Memory B cell (primary cell): ENCODE data around the gene PRRC2A.
A peak's percentile ranks its signal among the peaks of the same experiment; 100 is the strongest.

ENCODE experiments used
- ATAC-seq: fragments of 150-1000 bp; cut with Tn5 transposase; 2 replicates; pipeline ENCODE4 v1.10.0; 2021; ENCODE audit warnings: low read depth, mild to moderate bottlenecking, moderate library complexity
- DNase-seq, 2 donors: peaks; one replicate each; pipeline ENCODE4 v3.0.0; 2022; ENCODE audit warnings: low spot score in 2 of 2
- H3K27ac Mint-ChIP-seq: one replicate; pipeline ENCODE4 v1.8.0; 2022; ENCODE audit warnings: mild to moderate bottlenecking, moderate library complexity, mixed read lengths
- H3K27me3 Mint-ChIP-seq: one replicate; pipeline ENCODE4 v1.8.0; 2022; ENCODE audit warnings: mixed read lengths
- H3K36me3 Mint-ChIP-seq: one replicate; pipeline ENCODE4 v1.8.0; 2022; ENCODE audit warnings: mild to moderate bottlenecking, mixed read lengths
- H3K4me1 Mint-ChIP-seq: one replicate; pipeline ENCODE4 v1.8.0; 2022; ENCODE audit warnings: mixed read lengths
- H3K4me3 Mint-ChIP-seq: one replicate; pipeline ENCODE4 v1.8.0; 2022; ENCODE audit warnings: mild to moderate bottlenecking, moderate library complexity, mixed read lengths
- H3K9me3 Mint-ChIP-seq: one replicate; pipeline ENCODE4 v1.8.0; 2022; ENCODE audit warnings: mixed read lengths

The PRRC2A gene

GRCh38 chr6:31658983-31659648, 38.6 kb downstream of the PRRC2A start:
- ATAC-seq (no peak), DNase-seq (no peak)
- Mint-ChIP-seq H3K4me3 (peak overlapping the region; percentile 94), H3K27ac (peak overlapping the region; percentile 87), H3K9me3 (no peaks in the 10 kb centered on the region), H3K27me3 (no peaks in the 10 kb centered on the region), H3K36me3 (peaks cover 20% of the 10 kb centered on the region), H3K4me1 (peaks cover 62% of the 10 kb centered on the region)

- no peaks in the 10 kb centered on the region for H3K9me3 Mint-ChIP-seq
- H3K27me3 Mint-ChIP-seq: no peaks in the 10 kb centered on the region
- peaks cover 69% of the 10 kb centered on the region for H3K4me1 Mint-ChIP-seq
- peak overlapping the region; percentile 87 for H3K27ac Mint-ChIP-seq
- DNase-seq (no peak), ATAC-seq (peak; percentile 62)
- peaks cover 23% of the 10 kb centered on the region for H3K36me3 Mint-ChIP-seq
- H3K4me3 Mint-ChIP-seq: peak overlapping the region; percentile 94
Observed at GRCh38 chr6:31659649-31660380, 39.3 kb downstream of the PRRC2A start.

- H3K4me3 Mint-ChIP-seq: peak within 1 kb of the TSS; percentile 94
- DNase-seq: peak; percentile 43 to 69
Observed at GRCh38 chr6:31660381-31661261, 40.1 kb downstream of the PRRC2A start, which contains the start of gene C6orf47. Gene C6orf47 (minus strand): TSS chr6:31660778. CDS start chr6:31659947, 831 bp downstream.

GRCh38 chr6:31661262-31662123, 41.0 kb downstream of the PRRC2A start:
- Mint-ChIP-seq H3K36me3 (peaks cover 17% of the 10 kb centered on the region), H3K4me3 (peak overlapping the region; percentile 94), H3K27me3 (no peaks in the 10 kb centered on the region), H3K9me3 (no peaks in the 10 kb centered on the region), H3K4me1 (peaks cover 66% of the 10 kb centered on the region), H3K27ac (peak overlapping the region; percentile 87)
- ATAC-seq: no peak
- no peak for DNase-seq

More at GRCh38 chr6:31660381-31661261, 40.1 kb downstream of the PRRC2A start, which contains the start of gene C6orf47:
- H3K9me3 Mint-ChIP-seq: no peaks in the 10 kb centered on the region
- peak; percentile 59 for ATAC-seq
- H3K27me3 Mint-ChIP-seq: no peaks in the 10 kb centered on the region
- H3K27ac Mint-ChIP-seq: peak within 1 kb of the TSS; percentile 87
- H3K4me1 Mint-ChIP-seq: peaks cover 69% of the 10 kb centered on the region
- H3K36me3 Mint-ChIP-seq: peaks cover 21% of the 10 kb centered on the region

GRCh38 chr6:31662124-31662723, 41.7 kb downstream of the PRRC2A start:
- H3K36me3 Mint-ChIP-seq: peaks cover 14% of the 10 kb centered on the region
- no peak for ATAC-seq

GRCh38 chr6:31663126-31663960, 42.8 kb downstream of the PRRC2A start:
- H3K4me3 Mint-ChIP-seq: peak overlapping the region; percentile 95
- H3K36me3 Mint-ChIP-seq: peaks cover 19% of the 10 kb centered on the region
- no peak for ATAC-seq
- no peaks in the 10 kb centered on the region for H3K9me3 Mint-ChIP-seq
- H3K27me3 Mint-ChIP-seq: no peaks in the 10 kb centered on the region
- H3K27ac Mint-ChIP-seq: peak overlapping the region; percentile 97
- DNase-seq: no peak
- peaks cover 63% of the 10 kb centered on the region for H3K4me1 Mint-ChIP-seq

More at GRCh38 chr6:31662124-31662723, 41.7 kb downstream of the PRRC2A start:
- H3K4me3 Mint-ChIP-seq: peak overlapping the region; percentile 52
- no peaks in the 10 kb centered on the region for H3K9me3 Mint-ChIP-seq
- no peak for DNase-seq
- H3K27ac Mint-ChIP-seq: no peak overlapping the region
- peaks cover 67% of the 10 kb centered on the region for H3K4me1 Mint-ChIP-seq
- no peaks in the 10 kb centered on the region for H3K27me3 Mint-ChIP-seq

GRCh38 chr6:31663961-31664789, 43.7 kb downstream of the PRRC2A start:
- Mint-ChIP-seq H3K27me3 (no peaks in the 10 kb centered on the region), H3K4me1 (peaks cover 56% of the 10 kb centered on the region), H3K9me3 (no peaks in the 10 kb centered on the region), H3K4me3 (peak overlapping the region; percentile 95), H3K36me3 (peaks cover 21% of the 10 kb centered on the region), H3K27ac (peak overlapping the region; percentile 97)
- no peak for DNase-seq
- ATAC-seq: no peak

- Mint-ChIP-seq H3K27ac (peak within 1 kb of the TSS; percentile 97), H3K27me3 (no peaks in the 10 kb centered on the region), H3K4me3 (peak within 1 kb of the TSS; percentile 95), H3K36me3 (peaks cover 21% of the 10 kb centered on the region), H3K9me3 (no peaks in the 10 kb centered on the region), H3K4me1 (peaks cover 48% of the 10 kb centered on the region)
- DNase-seq: peak; percentile 75 to 79
- ATAC-seq: peak; percentile 39
Observed at GRCh38 chr6:31664790-31665500, 44.4 kb downstream of the PRRC2A start, which contains the start of gene GPANK1. Gene GPANK1 (minus strand): TSS chr6:31664997. CDS start chr6:31664478, 519 bp downstream.

- H3K36me3 Mint-ChIP-seq: peaks cover 21% of the 10 kb centered on the region
- peak within 1 kb of the TSS; percentile 95 for H3K4me3 Mint-ChIP-seq
Observed at GRCh38 chr6:31665501-31666336, 45.2 kb downstream of the PRRC2A start, which contains the start of gene CSNK2B. Gene CSNK2B (plus strand): TSS chr6:31666080. CDS start chr6:31666832, 752 bp downstream.

GRCh38 chr6:31666337-31666965, 45.9 kb downstream of the PRRC2A start:
- ATAC-seq (no peak), DNase-seq (no peak)
- H3K27ac Mint-ChIP-seq: peak overlapping the region; percentile 97
- no peaks in the 10 kb centered on the region for H3K9me3 Mint-ChIP-seq
- H3K36me3 Mint-ChIP-seq: peaks cover 24% of the 10 kb centered on the region
- peak overlapping the region; percentile 95 for H3K4me3 Mint-ChIP-seq
- H3K27me3 Mint-ChIP-seq: no peaks in the 10 kb centered on the region
- H3K4me1 Mint-ChIP-seq: peaks cover 37% of the 10 kb centered on the region

More at GRCh38 chr6:31665501-31666336, 45.2 kb downstream of the PRRC2A start, which contains the start of gene CSNK2B:
- peak; percentile 83 for ATAC-seq
- H3K27me3 Mint-ChIP-seq: no peaks in the 10 kb centered on the region
- H3K9me3 Mint-ChIP-seq: no peaks in the 10 kb centered on the region
- peaks cover 43% of the 10 kb centered on the region for H3K4me1 Mint-ChIP-seq
- peak within 1 kb of the TSS; percentile 97 for H3K27ac Mint-ChIP-seq
- DNase-seq: peak; percentile 89 to 94
